RWPE1 (cell line): Measurements from ENCODE around the gene EXO5.
"Not testable (repeated sequence)": the region's sequence is repeated elsewhere in the genome, so short reads cannot be mapped to it uniquely, and the experiment has no call there.

Source experiments
- CTCF ChIA-PET: fragments of 350-600 bp; sonication (Branson Sonifier 250); formaldehyde crosslinking; extraction: SDS; loops from one replicate; lab custom pipeline; 2021; lab: Yijun Ruan, JAX
- POLR2A ChIA-PET: fragments of 400-600 bp; formaldehyde crosslinking; extraction: SDS; loops from one replicate; lab custom pipeline; 2020; ENCODE audit warnings: antibody characterized with exemption; ENCODE audit not compliant: low non-redundant PET; lab: Yijun Ruan, JAX
- DNase-seq: peaks from one replicate; pipeline ENCODE4 v3.0.0; 2012; ENCODE audit warnings: low spot score
- H3K27ac ChIP-seq: fragments of 450-650 bp; 2 replicates; pipeline ENCODE4 v1.5.1; 2017
- CTCF ChIP-seq: fragments of 450-650 bp; conservative IDR thresholded peaks from 2 replicates; pipeline ENCODE4 v1.5.1; 2017; ENCODE audit warnings: low read depth, mild to moderate bottlenecking

Gene EXO5

GRCh38 chr1:40539338-40539737 lies 30.8 kb downstream of the EXO5 start:
- ChIA-PET POLR2A (no interaction called here), CTCF (interaction anchor here (0.6 kb wide), 1 partner anchor 9 kb away, joined by 3 read pairs; no protein-coding TSS in a partner anchor)
- no peak for DNase-seq
- TF ChIP-seq CTCF, result no peak
- H3K27ac ChIP-seq, result no peak overlapping the region

GRCh38 chr1:40546957-40547356 lies 38.4 kb downstream of the EXO5 start:
- no peak for TF ChIP-seq CTCF
- ChIA-PET POLR2A (no interaction called here), CTCF (interaction anchor here (0.6 kb wide), 1 partner anchor 428 kb away, joined by 3 read pairs; no protein-coding TSS in a partner anchor)
- H3K27ac ChIP-seq, result no peak overlapping the region
- DNase-seq, result no peak

GRCh38 chr1:40553017-40553416 lies 44.5 kb downstream of the EXO5 start:
- no peak for DNase-seq
- TF ChIP-seq CTCF, result no peak
- ChIA-PET CTCF (interaction anchor here (0.6 kb wide), 1 partner anchor 20 kb away, joined by 3 read pairs; no protein-coding TSS in a partner anchor), POLR2A (no interaction called here)
- no peak overlapping the region for H3K27ac ChIP-seq

- ChIA-PET CTCF (interaction anchor here (0.7 kb wide), 1 partner anchor 38 kb away, joined by 3 read pairs; no protein-coding TSS in a partner anchor), POLR2A (interaction anchor here (0.5 kb wide), 1 partner anchor 14 kb away, joined by 7 read pairs; no protein-coding TSS in a partner anchor)
- H3K27ac ChIP-seq, DNase-seq: not testable (repeated sequence)
Measured at GRCh38 chr1:40554807-40555206, 46.2 kb downstream of the EXO5 start.

- ChIA-PET POLR2A (no interaction called here), CTCF (no interaction called here)
- H3K27ac ChIP-seq, result no peak overlapping the region
- no peak for DNase-seq
- TF ChIP-seq CTCF, result no peak
Measured at GRCh38 chr1:40556121-40556520, 47.6 kb downstream of the EXO5 start.

GRCh38 chr1:40558241-40558640 lies 49.7 kb downstream of the EXO5 start:
- POLR2A ChIA-PET, H3K27ac ChIP-seq, DNase-seq: not testable (repeated sequence)
- CTCF ChIA-PET, result interaction anchor here (2.0 kb wide), 1 partner anchor 26 kb away, joined by 5 read pairs; no protein-coding TSS in a partner anchor

- DNase-seq, result no peak
- no peak overlapping the region for H3K27ac ChIP-seq
- ChIA-PET CTCF (no interaction called here), POLR2A (no interaction called here)
- no peak for TF ChIP-seq CTCF
Measured at GRCh38 chr1:40562185-40562584, 53.6 kb downstream of the EXO5 start.
